HG02840 (cell line): Measurements from ENCODE around the gene PTDSS2.

Experiments used
- ATAC-seq: cut with Tn5 transposase; IDR thresholded peaks from one replicate; pipeline ENCODE4 v1.9.1; 2021; ENCODE audit warnings: mild to moderate bottlenecking, moderate library complexity, moderate number of reproducible peaks; ENCODE audit not compliant: unreplicated experiment, low FRiP score

Gene PTDSS2

DNA sequence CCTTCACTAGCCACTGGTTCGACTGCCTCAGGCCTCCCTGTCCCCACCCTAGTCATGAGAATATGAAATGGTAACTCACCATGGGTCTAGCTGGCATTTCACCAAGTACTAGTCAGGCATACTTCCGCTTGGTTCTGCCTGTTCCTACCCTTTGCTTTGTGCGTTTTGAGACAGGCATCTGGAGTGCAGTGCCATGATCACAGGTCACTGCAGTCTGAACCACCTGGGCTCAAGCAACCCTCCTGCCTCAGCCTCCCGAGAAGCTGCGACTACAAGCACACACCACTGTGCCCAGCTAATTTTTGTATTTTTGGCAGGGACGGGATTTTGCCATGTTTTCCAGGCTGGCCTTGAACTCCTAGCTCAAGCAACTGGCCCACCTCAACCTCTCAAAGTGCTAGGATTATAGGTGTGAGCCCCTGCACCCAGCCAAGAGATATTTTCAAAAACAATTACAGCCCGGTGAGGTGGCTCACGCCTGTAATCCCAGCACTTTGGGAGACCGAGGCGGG lies 71.2 kb downstream of the PTDSS2 start:
- ATAC-seq, result no peak

DNA sequence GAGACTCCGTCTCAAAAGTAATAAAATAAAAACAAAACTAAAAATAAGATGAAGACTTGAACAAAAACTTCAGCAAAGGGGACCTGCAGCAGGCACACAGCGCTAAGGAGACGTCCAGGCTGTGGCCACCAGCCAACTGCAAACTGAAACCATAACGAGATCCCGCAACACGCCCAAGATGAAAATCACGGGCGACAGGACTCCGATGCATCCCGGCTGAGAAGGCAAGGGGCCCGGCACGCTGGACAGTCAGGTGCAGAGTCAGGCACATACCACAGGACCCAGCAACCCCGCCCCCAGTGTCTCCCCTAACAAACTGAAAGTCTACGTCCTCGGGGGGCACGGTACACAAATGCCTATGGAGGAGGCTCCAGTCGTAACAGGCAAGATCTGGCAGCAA lies 76.1 kb downstream of the PTDSS2 start:
- no peak for ATAC-seq

- no peak for ATAC-seq
Measured at GRCh38 chr11:528166-528814, 78.2 kb downstream of the PTDSS2 start.

GRCh38 chr11:528815-529727 lies 79.0 kb downstream of the PTDSS2 start:
- no peak for ATAC-seq

DNA sequence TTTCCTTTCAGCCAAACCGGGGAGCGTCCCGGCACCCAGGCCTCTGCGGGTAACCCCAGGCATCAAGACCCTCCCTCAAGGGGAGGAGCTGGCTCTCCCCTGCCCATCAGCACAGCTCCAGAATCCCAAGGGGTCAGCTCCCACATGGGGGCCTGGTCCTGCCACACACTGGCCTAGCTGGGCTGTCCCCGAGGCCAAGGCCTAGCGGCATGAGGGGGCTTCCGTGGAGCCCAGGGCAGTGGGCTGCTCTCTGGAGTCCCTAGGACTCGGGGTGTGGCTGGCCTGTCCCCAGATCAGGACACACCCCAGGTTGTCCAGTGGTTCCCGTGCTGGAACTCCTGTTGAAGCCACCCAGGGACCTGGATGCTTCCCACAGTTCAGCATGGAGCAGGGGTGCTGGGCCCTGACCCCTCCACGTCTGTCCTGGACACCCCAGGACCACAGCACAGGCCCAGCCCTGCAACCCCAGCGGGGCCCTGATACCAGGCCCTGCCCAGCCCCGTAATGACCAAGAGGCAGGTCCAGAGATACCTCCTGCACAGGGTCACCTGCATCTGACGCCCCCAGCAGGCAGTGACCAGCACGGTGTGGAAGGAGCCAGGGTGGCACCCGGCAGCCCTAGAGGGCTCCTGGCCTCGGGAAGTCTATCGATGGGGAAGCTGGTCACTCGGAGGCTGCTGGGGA lies 79.8 kb downstream of the PTDSS2 start:
- ATAC-seq, result no peak

DNA sequence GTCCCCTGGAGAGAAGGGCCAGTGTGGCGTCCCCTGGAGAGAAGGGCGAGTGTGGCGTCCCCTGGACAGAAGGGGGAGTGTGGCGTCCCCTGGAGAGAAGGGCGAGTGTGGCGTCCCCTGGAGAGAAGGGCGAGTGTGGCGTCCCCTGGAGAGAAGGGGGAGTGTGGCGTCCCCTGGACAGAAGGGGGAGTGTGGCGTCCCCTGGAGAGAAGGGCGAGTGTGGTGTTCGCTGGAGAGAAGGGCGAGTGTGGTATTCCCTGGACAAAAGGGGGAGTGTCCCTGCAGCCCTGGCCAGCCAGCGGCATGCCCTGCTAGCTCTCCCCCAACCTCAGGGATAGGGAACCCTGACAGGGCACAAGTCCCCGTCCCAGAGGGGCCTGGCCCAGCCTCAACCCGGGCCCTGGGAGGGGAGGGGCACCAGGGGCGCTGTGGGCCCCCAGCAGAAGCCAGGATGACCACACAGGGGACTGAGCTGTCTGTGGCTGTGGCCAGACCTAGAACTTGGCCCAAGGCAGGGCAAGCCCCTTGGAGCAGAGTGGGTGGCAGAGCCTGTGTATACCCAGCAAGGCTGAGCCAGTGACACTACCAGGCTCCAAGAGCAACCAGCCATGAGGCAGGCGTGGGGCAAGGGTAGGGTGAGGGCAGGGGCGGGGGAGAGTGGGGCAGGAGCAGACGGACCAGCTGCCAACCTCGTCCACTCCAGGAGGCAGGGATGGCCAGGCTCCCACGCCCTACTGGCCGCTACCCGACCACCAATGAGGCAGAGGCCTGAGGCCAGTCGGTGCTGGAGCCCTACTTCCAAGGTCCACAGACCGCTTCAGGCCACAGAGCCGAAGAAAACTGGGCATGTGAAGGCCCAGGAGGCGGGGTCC lies 81.1 kb downstream of the PTDSS2 start:
- ATAC-seq, result no peak

GRCh38 chr11:531919-532526 lies 81.9 kb downstream of the PTDSS2 start:
- no peak for ATAC-seq

- no peak for ATAC-seq
Measured at GRCh38 chr11:532527-532985, 82.5 kb downstream of the PTDSS2 start.

- no peak for ATAC-seq
Measured at GRCh38 chr11:532986-533585, 83.0 kb downstream of the PTDSS2 start.

- ATAC-seq, result no peak
Measured at GRCh38 chr11:533586-534395, 83.7 kb downstream of the PTDSS2 start.

DNA sequence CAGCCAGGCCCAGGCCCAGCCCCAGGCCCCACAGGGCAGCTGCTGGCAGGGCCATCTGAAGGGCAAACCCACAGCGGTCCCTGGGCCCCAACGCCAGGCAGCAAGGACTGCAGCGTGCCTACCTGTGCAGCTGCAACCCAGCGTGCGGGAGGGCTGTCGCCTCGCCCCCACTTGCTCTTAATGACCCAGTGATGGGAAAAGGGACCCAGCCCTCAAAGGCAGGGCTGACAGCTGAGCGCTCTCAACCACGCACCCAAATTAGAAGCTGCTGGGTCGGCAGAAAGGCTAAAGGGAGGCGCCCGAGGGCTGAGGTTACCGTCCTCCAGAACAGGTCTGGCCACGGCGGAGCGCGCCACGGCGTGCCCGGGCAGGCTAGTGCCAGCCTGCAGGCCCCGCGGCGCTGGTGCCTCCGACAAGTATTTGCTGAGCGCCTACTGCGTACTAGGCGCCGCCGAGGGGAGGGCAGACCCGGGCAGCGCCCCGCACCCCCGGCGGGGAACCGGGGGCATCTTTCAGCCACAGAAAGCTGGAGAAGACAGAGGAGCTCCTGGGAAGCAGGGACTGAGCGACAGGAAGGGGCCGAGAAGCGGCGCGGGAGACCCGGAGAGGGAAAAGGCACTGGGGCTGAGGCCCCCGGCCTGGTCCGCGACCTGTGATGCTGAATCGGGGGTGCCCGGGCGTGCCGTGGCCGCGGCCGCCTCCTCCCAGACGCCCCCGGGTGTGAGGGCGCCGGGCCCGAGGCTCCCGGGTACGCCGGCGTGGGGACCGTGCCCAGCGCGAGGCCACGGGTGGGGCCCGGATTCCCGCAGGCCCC lies 84.5 kb downstream of the PTDSS2 start:
- no peak for ATAC-seq

DNA sequence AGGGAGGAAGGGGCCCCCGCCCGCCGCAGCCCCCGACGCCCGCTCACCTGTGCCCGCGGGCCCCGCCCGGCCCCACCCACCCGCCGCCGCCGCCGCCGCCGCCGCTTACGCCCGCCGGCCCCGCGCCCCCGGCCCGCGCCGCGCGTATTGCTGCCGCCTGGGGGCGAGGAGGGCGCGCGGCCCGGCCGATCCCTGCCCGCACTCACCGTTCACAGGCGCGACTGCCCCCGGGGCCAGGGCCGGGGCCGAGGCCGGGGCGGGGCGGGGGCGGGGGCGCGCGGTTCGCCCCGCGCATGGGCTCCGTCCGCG lies 85.1 kb downstream of the PTDSS2 start:
- ATAC-seq, result no peak

DNA sequence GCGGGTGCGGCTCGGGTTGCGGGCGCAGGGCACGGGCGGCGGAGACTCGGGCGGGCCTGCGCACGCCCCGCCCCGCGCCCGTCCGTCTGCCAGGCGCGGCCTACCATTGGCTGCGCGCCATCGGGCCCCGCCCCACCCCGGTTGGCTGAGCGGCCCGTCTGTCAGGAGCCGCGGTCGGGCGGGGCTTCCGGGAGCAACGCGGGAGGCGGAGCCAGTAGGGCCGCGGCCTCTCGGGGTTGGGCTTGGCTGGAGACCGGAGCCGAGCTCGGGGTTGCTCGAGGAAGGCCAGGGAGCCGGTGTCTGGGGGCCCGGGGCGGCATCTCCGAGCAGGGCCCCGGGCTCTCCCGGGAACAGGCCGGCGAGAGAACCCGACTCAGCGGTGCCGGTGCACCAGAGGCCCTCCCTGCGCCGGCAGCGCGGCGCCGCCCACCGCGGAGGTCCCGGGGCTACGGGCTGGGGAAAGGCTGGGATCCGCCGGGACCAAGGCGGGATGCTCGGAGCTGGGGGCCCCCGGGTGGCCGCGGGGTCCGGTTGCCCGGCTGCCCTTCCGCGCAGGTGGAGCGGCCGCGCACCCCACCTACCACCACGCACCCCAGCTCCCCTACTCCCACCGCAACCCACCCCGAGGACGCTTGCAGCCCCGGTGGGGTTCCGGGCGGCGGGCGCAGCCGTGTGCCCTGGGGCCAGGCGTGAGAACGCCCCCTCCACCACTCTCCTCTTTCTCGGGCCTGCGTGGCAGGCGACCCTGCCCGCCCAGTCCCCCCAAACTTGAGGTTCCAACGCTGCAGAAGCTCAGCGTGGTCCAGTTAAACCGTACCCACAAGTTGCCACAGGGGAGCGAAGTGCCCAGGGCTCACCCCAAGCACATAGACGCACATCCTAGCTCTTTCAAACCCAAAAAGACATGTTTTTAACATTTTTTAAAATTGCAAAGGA lies 85.7 kb downstream of the PTDSS2 start, which contains the start of gene HRAS:
HRAS (minus strand) TSS at position 58 of the 936 bp plus-strand sequence.
- ATAC-seq, result peak; percentile 63

GRCh38 chr11:536841-537621 lies 87.0 kb downstream of the PTDSS2 start, which contains the start of gene LRRC56:
Gene LRRC56 (plus strand): TSS chr11:537527. CDS start chr11:540685, 3,158 bp downstream.
- ATAC-seq, result peak; percentile 55

- no peak for ATAC-seq
Measured at GRCh38 chr11:537622-538430, 87.7 kb downstream of the PTDSS2 start.
